PFSK-1 (cell line): ENCODE measurements around the gene TTC13.

Experiments used
- FOXP2 ChIP-seq: optimal IDR thresholded peaks from 2 replicates; pipeline ENCODE3; 2011; ENCODE audit warnings: borderline replicate concordance, control low read depth, inconsistent platforms; ENCODE audit not compliant: insufficient read depth; ENCODE audit errors: extremely low read length, extremely low read depth
- TF ChIP-seq, protein P1 (sequence below), 2 experiments: IDR thresholded peaks; 2 replicates each; pipeline versions ENCODE4 v1.6.1 to v1.8.0; 2011 to 2012; ENCODE audit warnings: low read depth in 2 of 2, low read length in 2 of 2, control low read depth in 1 of 2, inconsistent platforms in 1 of 2, mild to moderate bottlenecking in 1 of 2, moderate library complexity in 1 of 2; ENCODE audit not compliant: insufficient read depth in 1 of 2

DNA sequence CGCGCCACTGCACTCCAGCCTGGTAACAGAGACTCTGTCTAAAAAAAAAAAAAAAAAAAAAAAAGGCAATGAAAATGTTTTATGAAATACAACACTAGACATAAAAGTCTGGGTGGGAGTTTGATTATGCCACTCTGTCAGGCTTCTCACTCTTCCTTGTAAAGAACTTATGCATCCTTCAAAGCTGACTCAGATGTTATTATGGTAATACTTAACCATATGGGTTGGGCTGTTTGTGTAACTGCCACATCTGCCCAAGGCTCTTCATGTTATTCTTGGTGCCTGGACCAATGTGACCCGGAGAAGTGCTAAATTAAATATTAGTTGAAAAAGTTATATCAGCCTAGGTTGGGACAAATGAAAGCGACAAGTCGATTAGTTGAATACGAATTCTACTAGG lies 37.6 kb upstream of the TTC13 start:
- no peak for TF ChIP-seq FOXP2
- TF ChIP-seq, protein P1, sequence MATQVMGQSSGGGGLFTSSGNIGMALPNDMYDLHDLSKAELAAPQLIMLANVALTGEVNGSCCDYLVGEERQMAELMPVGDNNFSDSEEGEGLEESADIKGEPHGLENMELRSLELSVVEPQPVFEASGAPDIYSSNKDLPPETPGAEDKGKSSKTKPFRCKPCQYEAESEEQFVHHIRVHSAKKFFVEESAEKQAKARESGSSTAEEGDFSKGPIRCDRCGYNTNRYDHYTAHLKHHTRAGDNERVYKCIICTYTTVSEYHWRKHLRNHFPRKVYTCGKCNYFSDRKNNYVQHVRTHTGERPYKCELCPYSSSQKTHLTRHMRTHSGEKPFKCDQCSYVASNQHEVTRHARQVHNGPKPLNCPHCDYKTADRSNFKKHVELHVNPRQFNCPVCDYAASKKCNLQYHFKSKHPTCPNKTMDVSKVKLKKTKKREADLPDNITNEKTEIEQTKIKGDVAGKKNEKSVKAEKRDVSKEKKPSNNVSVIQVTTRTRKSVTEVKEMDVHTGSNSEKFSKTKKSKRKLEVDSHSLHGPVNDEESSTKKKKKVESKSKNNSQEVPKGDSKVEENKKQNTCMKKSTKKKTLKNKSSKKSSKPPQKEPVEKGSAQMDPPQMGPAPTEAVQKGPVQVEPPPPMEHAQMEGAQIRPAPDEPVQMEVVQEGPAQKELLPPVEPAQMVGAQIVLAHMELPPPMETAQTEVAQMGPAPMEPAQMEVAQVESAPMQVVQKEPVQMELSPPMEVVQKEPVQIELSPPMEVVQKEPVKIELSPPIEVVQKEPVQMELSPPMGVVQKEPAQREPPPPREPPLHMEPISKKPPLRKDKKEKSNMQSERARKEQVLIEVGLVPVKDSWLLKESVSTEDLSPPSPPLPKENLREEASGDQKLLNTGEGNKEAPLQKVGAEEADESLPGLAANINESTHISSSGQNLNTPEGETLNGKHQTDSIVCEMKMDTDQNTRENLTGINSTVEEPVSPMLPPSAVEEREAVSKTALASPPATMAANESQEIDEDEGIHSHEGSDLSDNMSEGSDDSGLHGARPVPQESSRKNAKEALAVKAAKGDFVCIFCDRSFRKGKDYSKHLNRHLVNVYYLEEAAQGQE (IDR thresholded peaks at IDR 0.05; ENCODE audit: insufficient read depth in 1 of 2, low read depth in 2 of 2, low read length in 2 of 2) = no peak
